Measurements from ENCODE around the gene CELF2.
"Not testable (repeated sequence)": the region's sequence is repeated elsewhere in the genome, so short reads cannot be mapped to it uniquely, and the experiment has no call there.

CELF2 gene

GRCh38 chr10:11098666-11099065, 81.0 kb downstream of the CELF2 start:
- DNase-seq = no peak

- no peak for DNase-seq
Observed at GRCh38 chr10:11104772-11105675, 87.4 kb downstream of the CELF2 start.

- DNase-seq = no peak
Observed at GRCh38 chr10:11105676-11106004, 88.0 kb downstream of the CELF2 start.

GRCh38 chr10:11106621-11107374, 89.1 kb downstream of the CELF2 start:
- no peak for DNase-seq

- no peak for DNase-seq
Observed at GRCh38 chr10:11107948-11108347, 90.3 kb downstream of the CELF2 start.

- DNase-seq = no peak
Observed at GRCh38 chr10:11108356-11108755, 90.7 kb downstream of the CELF2 start.

- DNase-seq = no peak
Observed at GRCh38 chr10:11109590-11109989, 91.9 kb downstream of the CELF2 start.

- DNase-seq = no peak
Observed at GRCh38 chr10:11110539-11110938, 92.9 kb downstream of the CELF2 start.

- DNase-seq = no peak
Observed at GRCh38 chr10:11111490-11111889, 93.8 kb downstream of the CELF2 start.

- no peak for DNase-seq
Observed at GRCh38 chr10:11112718-11113117, 95.0 kb downstream of the CELF2 start.

GRCh38 chr10:11113156-11113555, 95.5 kb downstream of the CELF2 start:
- DNase-seq = no peak

- no peak for DNase-seq
Observed at GRCh38 chr10:11114269-11114668, 96.6 kb downstream of the CELF2 start.

- no peak for DNase-seq
Observed at GRCh38 chr10:11115337-11115736, 97.7 kb downstream of the CELF2 start.

- no peak for DNase-seq
Observed at GRCh38 chr10:11116361-11116760, 98.7 kb downstream of the CELF2 start.

GRCh38 chr10:11116817-11117216, 99.1 kb downstream of the CELF2 start:
- DNase-seq = no peak

- no peak for DNase-seq
Observed at GRCh38 chr10:11118686-11119085, 101.0 kb downstream of the CELF2 start.

- DNase-seq = no peak
Observed at GRCh38 chr10:11119843-11120242, 102.2 kb downstream of the CELF2 start.

- no peak for DNase-seq
Observed at GRCh38 chr10:11120711-11121110, 103.0 kb downstream of the CELF2 start.

- DNase-seq = not testable (repeated sequence)
Observed at GRCh38 chr10:11123892-11124291, 106.2 kb downstream of the CELF2 start.

GRCh38 chr10:11125004-11125403, 107.3 kb downstream of the CELF2 start:
- no peak for DNase-seq

GRCh38 chr10:11127017-11127416, 109.3 kb downstream of the CELF2 start:
- DNase-seq = not testable (repeated sequence)

- DNase-seq = no peak
Observed at GRCh38 chr10:11131112-11131639, 113.5 kb downstream of the CELF2 start.

- no peak for DNase-seq
Observed at GRCh38 chr10:11134411-11134810, 116.7 kb downstream of the CELF2 start.

- DNase-seq = no peak
Observed at GRCh38 chr10:11135709-11136108, 118.0 kb downstream of the CELF2 start.
